GM21367 (cell line): ENCODE measurements around the gene SLFN12.
"Not testable (repeated sequence)": the region's sequence is repeated elsewhere in the genome, so short reads cannot be mapped to it uniquely, and the experiment has no call there.

Experiments used
- ATAC-seq: cut with Tn5 transposase; IDR thresholded peaks from one replicate; pipeline ENCODE4 v1.9.1; 2021; ENCODE audit not compliant: unreplicated experiment

SLFN12 gene

DNA sequence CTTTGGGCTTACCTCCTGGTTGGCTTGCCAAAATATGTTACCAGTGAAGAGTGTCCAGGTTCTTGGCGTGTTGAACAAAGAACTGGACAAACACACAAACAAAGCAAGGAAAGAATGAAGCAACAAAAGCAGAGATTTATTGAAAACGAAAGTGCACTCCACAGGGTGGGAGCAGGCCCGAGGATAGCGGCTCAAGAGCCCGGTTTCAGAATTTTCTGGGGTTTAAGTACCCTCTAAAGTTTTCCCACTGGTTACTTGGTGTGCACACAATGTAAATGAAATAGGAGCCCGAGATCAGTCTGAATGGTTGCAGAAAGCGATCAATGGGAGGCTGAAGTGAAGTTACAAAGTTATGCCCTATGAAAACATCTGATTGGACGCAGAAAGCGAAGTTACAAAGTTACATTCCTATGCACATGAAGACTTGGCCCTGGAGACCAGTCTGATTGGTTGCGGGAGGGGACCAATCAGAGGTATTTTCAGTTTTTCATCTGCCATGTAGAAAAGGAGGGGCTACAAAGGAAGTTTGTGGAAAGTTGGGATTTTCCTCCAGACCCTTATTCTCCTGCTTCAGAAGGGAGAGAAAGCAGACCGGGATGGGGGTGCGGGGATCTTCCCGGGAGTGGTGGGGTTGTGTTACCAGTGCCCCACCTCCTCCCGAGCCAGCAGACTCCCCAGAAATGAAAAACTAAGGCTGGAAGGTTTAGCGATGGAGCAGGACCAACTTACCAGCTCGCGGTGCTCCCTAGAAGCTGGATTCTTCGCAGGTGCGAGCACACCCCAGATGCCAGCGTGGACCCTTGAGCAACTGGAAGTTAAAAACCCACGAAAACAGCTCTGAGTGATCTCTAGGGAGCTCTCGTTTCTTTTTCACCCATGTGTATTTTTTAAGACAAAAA lies at the start of gene SLFN12:
SLFN12 (minus strand) TSS at position 325 of the 899 bp plus-strand sequence. CDS start 9,472 bp downstream, outside the sequence.
- peak; percentile 73 for ATAC-seq

DNA sequence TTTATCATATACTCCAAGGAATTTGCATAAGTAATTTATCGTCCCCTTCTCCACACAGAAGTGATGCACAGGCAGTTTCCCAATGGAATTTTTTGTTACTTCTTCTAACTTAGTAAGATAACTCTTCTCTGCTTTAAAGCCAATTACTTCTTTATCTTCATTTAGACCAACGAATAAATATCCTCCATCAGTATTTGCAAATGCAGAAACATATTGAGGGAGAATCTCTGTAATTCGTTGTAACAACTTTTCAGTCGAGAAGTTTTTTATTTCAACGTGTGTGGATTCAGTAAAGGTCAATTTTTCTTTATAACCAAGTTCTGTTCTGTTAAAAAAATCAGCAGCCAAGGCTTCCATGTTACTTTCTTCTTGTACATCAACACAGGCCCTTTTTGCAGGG lies 47.0 kb upstream of the SLFN12 start:
- ATAC-seq = no peak

DNA sequence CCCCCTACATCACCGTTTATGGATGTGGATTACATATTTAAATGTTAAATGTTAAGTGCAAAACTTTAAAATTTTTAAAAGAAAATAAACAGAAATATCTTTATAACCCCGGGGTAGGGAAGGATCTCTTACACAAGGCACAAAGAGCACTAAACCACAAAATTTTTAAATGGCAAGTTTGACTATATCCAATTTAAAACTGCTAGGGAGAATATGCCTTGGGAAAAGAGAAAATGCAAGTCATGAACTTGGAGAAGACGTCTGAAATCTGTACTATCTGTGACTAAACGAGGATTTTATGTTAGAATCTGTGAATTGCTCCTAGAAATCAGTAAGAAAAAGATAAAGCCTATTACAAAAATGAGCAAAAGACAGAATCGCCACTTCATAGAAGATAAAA lies 44.9 kb upstream of the SLFN12 start:
- no peak for ATAC-seq

DNA sequence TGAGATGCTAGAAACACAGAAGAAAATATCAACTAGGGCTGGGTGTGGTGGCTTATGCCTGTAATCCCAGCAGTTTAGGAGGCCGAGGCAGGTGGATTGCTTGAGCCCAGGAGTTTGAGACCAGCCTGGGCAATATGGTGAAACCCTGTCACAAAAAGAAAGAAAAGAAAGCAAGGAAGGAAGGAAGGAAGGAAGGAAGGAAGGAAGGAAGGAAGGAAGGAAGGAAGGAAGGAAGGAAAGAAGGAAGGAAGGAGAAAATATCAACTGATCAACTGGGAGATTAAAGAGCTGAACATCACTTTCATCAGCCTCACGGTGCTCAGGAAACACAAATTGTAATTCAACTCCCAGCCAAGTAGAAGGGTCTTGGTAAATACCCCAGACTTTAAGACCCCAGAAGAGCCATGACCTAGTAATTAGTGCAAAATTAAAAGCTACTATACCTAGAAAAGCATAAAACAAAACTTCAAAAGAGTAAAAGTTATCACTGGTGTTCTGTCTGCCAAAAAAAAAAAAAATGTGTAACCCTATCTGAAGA lies 44.1 kb upstream of the SLFN12 start:
- no peak for ATAC-seq

DNA sequence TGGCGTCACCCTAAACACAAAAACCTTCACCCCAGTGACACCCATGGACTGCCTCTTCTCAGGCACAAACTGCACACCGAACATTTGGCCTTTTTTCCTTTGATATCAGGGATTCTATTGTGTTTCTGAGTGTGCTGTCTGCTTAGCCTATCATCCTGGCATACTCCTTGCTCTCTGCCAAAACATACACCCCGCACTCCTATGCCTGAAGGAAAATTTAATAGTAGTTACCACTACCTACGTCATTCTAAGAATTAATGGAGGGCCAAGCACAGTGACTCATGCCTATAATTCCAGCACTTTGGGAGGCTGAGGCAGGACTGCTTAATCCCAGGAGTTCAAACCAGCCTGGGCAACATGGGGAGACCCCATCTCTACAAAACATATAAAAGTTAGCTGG lies 36.2 kb upstream of the SLFN12 start:
- ATAC-seq = no peak

DNA sequence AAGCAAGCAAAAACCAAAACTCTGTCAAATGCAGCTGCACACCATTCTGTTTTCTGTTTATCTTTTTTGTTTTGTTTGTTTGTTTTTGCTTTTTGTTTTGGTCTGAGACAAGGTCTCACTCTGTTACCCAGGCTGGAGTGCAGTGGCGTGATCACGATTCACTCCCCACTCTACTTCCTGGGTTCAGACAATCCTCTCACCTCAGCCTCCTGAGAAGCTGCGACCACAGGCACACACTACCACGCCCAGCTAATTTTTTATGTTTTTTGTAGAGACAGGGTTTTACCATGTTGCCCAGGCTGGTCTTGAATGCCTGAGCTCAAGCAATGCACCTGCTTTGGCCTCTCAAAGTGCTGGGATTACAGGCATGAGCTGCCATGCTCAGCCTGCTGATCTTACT lies 35.5 kb upstream of the SLFN12 start:
- ATAC-seq = no peak

DNA sequence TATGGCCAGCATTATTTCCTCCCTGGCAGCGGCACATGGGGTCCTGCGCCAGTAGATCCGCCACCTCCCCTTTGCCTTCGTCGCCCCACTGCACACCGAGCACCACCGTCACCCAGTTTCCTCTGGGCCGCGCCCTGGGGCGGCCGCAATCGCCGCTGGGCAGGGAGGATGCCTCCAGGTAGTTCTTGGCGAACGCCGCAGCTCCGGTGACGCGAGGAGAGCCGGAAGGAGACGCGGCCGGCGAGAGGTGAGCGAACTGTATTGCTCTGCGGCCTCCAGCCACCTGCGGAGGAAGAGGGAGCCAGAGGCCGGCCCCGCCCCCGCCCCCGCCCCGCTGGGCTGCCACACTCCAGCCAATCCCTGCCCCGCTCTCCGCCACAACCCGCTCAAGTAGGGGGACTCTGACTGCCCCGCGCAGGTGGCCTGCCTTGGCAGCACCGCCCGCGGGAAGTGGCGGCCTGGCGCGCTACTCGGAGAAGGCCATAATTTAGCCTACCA lies 28.1 kb upstream of the SLFN12 start:
- ATAC-seq = peak; percentile 91

DNA sequence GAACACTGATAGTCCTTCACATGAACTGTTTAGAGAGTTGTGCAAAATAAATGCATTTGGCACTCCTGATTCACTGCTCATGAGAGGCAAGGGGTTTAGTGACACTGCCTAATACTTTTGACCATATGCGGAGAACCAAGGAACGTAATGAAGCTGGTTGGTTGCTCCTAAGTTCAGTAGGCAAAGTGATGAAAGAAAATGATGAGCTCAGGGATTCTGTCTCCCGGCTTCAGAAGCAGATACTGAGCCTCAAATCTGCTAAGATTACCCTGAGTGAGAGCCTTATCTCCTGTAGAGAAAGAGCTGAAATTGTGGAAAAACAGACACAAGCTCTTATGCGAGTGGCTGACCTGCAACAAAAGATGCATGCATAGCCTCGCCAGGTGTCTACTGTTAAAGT lies 21.7 kb upstream of the SLFN12 start:
- not testable (repeated sequence) for ATAC-seq

DNA sequence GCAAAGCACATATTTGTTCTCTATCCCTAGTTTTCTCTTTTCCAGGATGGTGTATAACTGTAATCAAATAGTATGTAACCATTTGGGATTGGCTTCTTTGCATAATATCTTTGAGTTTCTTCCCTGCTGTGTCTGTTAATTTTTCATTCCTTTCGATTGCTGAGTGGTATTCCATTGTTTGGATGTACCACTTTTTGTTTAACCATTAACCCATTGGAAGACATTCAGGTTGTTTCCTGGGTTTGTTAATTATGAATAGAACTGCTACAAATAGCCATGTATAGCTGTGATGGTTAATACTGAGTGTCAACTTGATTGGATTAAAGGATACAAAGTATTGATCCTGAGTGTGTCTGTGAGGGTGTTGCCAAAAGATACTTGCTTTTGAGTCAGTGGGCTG lies 20.9 kb upstream of the SLFN12 start:
- ATAC-seq = no peak

DNA sequence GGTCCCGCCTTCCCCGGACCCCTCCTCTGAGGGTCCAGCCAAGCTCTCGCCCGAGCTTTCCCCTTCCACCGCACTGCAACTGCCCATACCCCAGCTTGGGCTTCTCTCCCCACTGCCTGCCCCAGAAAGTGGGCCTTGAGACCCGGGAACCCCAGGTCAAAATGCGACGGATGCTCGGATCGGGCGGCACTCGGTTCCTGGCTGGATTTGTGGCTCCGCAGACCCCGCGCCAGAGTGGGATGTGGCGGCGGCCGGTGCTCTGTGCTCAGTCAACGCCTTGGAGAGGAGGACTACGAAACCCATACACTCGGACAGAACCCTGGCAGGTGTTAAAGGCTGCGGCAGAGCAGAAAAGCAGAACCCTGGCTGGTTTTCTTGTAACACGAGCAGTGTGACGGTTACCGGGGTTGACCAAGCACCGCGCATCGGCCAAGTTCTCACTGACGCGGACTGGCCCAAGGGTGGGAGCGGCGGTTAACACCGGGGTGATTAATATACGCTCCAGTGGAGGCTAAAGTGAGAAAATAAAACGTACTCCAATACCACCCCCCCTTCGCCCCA lies 17.2 kb upstream of the SLFN12 start:
- peak; percentile 39 for ATAC-seq

DNA sequence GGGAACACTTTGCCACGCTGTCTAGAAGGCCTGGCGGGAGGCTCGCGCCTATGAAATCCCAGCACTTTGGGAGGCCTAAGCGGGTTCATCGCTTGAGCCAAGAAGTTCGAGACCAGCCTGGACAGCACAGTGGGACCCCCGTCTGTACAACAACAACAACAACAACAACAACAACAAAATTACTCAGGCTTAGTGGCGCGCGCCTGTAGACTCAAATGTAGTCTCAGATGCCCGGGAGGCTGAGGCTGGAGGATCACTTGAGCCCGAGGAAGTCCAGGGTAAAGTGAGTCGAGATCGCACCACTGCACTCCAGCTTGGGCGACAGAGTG lies 16.6 kb upstream of the SLFN12 start:
- no peak for ATAC-seq

DNA sequence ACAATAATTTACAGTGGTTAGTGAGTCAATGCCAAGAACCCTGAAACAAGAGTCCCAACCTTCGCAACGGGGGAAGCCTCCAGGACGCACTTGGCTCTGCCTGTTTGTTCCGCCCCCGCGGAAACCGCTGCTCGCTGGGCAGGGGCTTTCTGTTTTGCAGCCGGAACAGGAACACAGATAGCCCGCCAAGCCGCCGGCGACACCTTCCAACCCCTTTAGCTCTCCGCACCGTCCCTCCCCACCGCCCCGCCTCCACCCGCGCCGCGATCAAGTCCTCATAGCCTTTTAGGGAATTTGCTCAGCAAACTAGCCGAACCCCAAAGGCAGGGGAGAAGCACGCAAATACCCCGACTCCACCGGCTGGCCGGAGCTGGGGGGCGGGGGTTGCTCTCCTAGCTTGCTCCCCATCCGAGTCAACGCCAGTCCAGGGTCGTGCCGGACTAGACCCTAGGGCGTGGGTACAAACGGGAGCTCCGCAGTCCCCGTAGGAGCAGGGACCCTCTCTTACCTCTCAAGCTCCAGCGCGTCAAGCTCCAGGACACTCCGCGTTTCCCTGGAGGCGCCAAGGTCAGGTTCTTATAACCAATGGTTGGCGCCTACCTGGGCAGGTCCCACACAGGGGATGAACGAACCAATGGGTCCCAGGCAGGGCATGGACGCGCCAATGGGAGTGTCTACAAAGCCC lies 16.1 kb upstream of the SLFN12 start, which contains the start of gene SLFN13:
SLFN13 (minus strand) TSS at position 553 of the 685 bp plus-strand sequence. CDS start 3,086 bp downstream, outside the sequence.
- peak; percentile 48 for ATAC-seq

DNA sequence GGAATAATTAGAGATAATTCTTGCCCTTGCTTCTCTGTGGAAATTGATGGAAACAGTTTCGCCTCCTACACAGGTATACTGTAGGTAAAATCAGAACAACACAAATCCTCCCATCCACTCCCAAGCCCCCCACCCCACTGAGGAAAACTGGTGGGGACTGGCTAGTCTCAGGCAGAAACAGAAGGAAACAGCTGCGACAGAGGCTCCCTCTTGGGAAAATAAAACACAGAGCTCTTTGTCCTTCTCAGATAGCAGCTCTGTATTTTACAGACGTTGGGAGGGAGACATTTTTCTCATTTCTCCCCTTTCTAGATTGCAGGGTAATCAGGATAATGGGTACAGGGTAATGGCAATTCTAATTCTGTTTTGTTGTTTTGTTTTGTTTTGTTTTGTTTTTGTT lies 15.2 kb upstream of the SLFN12 start:
- no peak for ATAC-seq

DNA sequence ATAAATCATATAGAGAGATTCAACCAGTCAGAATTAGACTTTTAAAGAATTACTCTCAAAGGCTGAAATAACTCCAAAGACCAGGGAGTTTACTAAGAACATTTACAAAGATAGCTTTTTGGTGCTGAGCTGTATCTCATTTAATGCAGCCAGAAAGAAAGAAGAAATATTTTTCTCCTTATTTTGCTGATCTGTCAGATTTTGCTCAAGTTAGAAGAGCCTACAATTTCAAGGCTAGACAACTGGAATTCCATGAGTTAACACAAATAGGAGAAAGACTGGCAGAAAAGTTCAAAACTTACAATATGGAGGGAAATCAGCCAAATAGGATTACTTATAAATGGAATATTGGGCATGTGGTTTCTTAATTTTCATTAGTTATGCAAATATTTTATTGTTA lies 6.1 kb upstream of the SLFN12 start:
- ATAC-seq = no peak

DNA sequence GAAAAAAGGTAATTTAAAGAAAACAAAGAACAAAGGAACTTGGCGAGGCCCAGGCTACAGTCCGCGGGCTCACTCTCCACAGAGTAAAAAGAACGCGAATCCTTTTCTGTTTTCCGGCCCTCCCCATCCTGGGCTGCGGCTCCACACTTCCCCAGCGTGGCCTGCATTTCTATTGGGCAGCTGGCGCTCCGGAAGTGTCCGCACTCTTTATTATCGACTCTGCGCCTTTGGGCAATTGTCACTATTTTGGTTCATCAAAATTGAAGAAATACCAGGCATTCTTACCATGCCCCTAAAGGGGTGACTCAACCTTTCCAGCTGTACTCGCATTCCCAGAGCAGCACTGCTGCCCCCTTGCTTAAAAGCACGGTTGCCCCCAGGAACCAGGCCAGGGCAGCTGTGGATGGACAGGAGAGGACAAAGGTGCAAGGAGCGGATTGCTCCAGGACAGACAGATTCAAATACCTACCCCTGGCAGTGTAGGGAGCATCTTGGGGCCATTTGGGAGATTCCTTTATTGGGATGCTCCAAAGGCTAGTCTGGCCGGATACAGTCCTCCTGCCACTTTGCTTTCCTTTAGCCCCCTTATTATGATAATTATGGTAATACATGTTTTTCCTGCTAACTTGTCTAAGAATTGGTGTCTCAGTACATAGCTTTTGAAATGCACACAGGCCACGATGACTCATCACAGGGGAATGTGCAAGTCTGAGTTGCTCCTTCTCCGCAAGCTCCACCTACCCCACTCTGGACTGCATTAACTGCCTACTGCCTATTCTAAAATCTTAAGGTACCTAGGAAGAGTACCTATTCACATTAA lies 985 bp upstream of the SLFN12 start:
- no peak for ATAC-seq

DNA sequence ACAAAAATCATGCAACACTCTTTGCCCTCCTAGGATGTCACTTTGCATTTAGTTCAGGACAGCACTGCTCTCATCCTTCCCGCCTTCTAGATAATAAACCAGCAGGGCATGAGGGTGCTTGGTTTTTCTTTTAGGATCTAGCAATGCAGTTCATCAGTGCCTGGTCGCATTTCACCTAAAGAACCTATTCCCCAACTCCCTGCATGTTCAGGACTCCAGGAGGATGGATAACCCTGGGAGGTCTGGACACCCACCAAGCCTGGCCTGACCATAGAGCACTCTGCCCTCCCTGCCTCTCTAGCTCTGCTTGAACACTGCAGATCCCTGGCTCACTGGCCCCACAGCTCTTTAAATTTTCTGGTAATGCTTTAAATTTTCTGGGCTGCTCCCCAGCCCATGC lies 2.6 kb downstream of the SLFN12 start:
- no peak for ATAC-seq

DNA sequence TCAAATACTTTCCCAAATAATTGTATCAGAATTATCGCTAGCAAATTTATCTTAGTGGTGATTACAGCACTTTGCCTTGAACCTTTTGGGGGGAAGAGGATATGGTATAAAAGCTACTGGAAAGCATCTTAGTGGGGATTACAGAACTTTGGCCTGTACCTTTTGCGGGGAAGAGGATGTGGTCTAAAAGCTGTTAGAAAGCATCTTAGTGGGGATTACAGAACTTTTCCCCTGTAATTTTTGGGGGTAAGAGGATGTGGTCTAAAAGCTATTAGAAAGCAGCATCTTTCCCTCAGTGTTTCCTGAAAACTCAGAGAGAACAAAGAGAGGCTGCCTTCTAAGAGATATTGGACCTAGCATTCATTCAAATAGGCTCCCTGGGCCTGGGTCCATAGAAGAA lies 4.1 kb downstream of the SLFN12 start:
- ATAC-seq = no peak

DNA sequence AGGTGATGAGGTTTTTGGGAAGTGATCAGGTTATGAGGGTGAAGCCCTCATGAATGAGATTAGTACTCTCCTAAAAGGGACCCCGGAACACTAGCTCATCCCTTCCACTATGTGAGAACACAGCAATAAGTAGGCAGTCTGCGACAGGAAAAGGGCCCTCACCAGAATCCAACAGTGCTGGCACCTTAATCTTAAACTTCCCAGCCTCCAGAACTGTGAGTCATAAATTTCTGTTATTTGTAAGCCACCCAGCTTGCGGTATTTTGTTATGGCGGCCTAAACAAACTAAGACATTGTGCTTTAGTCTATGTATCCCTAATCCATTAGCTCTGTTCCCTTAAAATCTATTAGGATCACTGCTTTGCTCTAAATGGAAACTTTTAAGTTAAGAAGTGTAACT lies 8.5 kb downstream of the SLFN12 start:
- ATAC-seq = no peak

DNA sequence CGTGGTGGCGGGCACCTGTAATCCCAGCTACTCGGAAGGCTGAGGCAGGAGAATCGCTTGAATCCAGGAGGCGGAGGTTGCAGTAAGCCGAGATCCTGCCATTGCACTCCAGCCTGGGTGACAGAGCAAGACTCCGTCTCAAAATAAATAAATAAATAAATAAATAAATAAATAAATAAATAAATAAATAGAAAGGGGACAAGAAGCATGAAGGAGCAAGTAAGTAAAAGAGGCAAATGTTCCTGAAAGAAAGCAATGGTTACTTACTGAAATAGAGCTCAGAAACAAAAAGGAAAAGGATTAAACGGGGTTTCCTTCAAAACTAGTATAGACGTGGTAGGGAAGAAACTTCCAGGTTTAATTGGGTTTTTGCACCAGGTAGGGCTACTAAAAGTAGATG lies 11.2 kb downstream of the SLFN12 start:
- not testable (repeated sequence) for ATAC-seq

DNA sequence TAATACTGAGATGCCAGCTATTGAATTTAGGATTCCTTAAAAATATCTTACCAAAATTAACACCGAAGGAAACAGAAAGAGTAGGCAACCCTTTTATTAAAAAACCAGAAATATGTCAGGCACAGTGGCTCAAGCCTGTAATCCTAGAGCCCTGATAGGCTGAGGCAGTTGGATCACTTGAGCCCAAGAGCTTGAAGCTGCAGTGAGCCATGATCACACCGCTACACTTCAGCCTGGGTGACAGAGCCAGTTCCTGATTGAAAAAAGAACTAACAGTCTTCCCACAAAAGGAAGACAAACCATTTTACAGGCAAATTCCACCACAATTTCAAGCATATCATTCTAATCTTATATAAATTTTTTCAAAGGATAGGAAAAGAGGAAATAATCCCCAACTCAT lies 15.6 kb downstream of the SLFN12 start:
- no peak for ATAC-seq

DNA sequence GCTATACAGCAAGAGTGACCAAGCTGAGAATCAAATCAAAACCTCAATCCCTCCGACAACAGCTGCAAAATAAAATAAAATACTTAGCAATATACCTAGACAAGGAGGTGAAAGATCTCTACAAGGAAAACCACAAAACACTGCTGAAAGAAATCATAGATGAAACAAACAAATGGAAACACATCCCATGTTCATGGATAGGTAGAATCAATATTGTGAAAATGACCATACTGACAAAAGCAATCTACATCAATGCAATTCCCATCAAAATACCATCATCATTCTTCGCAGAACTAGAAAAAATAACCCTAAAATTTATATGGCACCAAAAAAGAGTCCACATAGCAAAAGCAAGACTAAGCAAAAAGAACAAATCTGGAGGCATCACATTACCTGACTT lies 17.6 kb downstream of the SLFN12 start:
- ATAC-seq = not testable (repeated sequence)
